GM20000 (cell line): Measurements from ENCODE around the gene INPP5E.

ENCODE experiments used
- DNase-seq: peaks from one replicate; pipeline ENCODE4 v3.0.0; 2012; ENCODE audit warnings: low spot score
- CTCF ChIP-seq: IDR thresholded peaks from 2 replicates; pipeline ENCODE4 v1.5.1; 2012; ENCODE audit warnings: mild to moderate bottlenecking, control low read depth; ENCODE audit errors: extremely low read depth, missing control alignments

INPP5E gene

GRCh38 chr9:136443087-136443486 is 3.4 kb upstream of the INPP5E start:
- DNase-seq = no peak
- TF ChIP-seq CTCF = no peak

- DNase-seq = no peak
- TF ChIP-seq CTCF = no peak
Observed at GRCh38 chr9:136442265-136442664, 2.6 kb upstream of the INPP5E start.

DNA sequence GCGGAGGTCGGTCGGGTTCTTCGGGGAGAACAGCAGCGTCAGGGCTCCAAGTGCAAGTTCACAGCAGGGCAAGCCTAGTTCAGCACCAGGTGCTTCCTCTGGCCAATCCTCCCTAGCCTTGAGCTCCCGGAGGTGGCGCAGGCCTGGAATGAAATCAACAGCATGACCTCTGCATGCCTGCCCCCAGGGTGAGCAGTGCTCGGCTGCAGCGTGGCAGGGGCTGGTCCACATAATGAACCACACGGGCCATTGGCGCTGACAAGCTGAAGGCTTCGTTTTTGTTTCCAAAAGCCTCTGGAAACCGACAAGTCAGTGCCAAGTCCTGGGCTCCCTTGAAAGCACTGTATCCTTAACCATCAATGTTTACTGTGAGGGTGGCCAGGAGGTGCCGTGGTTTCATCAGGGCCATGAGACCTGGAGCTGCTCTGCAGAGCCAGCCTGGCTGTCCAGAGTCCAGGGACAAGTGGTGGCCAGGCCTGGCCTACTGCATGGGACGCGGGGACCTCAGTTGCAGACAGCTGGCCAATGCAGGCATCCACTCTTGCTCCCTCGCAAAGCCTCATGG is 2.1 kb upstream of the INPP5E start:
- no peak for TF ChIP-seq CTCF
- no peak for DNase-seq

GRCh38 chr9:136441191-136441680 is 1.6 kb upstream of the INPP5E start:
- no peak for DNase-seq
- no peak for TF ChIP-seq CTCF

- DNase-seq = peak; percentile 91
- no peak for TF ChIP-seq CTCF
Observed at GRCh38 chr9:136438548-136439480, 831 bp downstream of the INPP5E start.

DNA sequence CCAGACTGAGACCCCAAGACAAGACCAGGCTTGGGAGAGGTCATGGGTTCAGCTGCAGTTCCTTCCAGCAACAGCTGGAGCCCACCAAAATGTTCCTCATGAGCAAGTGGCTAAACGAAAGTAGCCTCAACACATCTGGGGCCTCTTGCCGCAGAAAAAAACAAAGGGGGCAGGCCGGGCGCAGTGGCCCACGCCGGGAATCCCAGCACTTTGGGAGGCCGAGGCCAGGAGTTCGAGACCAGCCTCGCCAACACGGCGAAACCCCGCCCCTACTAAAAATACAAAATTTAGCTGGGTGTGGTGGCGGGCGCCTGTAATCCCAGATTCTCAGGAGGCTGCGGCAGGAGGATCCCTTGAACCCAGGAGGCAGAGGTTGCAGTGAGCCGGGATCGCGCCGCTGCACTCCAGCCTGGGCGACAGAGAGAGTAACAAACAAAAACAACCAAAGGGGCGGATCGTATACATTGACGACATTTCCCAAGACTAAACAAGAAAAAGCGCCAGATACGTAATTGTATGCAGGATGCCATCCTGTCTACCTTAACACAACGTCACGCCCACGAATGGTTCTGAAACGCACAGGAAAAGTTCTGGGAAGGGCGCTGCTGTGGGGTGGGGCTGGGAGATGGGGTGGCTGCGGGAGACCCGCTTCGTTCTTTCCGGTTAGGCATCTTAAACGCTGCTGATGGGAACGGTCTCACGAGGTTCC is 1.7 kb downstream of the INPP5E start:
- TF ChIP-seq CTCF = no peak
- DNase-seq = no peak

DNA sequence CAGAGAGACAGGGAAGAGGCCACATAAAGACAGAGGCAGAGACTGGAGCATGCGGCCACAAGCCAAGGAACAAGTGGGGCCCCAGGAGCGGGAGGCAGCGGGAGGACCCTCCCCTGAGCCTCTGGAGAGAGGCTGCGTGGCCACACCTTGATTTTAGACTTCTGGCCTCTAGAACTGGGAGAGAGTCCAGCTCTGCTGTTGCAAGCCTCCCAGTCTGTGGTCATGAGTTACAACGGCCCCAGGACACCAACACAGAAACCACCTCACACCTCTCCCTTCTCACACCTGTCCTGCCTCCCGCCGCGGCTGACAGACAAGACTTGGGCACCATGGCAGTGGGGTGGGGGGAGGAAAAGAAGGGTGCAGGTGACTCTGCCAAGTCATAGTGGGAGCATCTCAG is 2.2 kb downstream of the INPP5E start:
- DNase-seq = no peak
- no peak for TF ChIP-seq CTCF
